GM13976 (cell line): ENCODE results near the gene AKTIP.
A peak's percentile ranks its signal among the peaks of the same experiment; 100 is the strongest.
"Not testable (repeated sequence)": the region's sequence is repeated elsewhere in the genome, so short reads cannot be mapped to it uniquely, and the experiment has no call there.

Experiments used
- DNase-seq: peaks from one replicate; pipeline ENCODE4 v3.0.0; 2012; ENCODE audit warnings: low spot score
- CTCF ChIP-seq: IDR thresholded peaks from 2 replicates; pipeline ENCODE4 v1.5.1; 2012; ENCODE audit warnings: borderline replicate concordance, mild to moderate bottlenecking; ENCODE audit not compliant: insufficient read depth; ENCODE audit errors: extremely low read depth, missing control alignments, control extremely low read depth
- in situ Hi-C: fragments of 300-500 bp; cut with MboI; formaldehyde crosslinking; loops from one replicate; pipeline ENCODE4 v1.12.0; 2022; ENCODE audit warnings: low sequenced_read_pairs, mixed read lengths, inconsistent platforms; ENCODE audit not compliant: unreplicated experiment

The AKTIP gene

DNA sequence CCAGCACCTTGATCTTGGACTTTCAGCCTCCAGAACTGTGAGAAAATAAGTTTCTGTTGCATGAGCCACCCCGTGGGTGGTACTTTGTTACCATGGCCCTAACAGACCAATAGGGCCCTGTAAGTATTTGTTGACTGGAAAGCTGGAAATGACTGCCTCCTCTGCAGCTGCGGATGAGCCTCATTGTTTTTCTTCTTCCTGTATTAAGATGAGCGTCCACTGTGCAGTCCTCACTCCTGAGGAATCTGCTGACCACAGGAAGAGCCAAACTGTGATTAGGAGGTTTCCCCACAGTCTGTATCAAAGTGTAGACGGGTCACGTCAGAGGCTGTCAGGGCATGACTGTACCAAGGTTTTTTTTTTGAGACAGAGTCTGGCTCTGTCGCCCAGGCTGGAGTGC, 12.2 kb upstream of the AKTIP start:
- in situ Hi-C loops, result no loop called here
- no peak for TF ChIP-seq CTCF
- no peak for DNase-seq

DNA sequence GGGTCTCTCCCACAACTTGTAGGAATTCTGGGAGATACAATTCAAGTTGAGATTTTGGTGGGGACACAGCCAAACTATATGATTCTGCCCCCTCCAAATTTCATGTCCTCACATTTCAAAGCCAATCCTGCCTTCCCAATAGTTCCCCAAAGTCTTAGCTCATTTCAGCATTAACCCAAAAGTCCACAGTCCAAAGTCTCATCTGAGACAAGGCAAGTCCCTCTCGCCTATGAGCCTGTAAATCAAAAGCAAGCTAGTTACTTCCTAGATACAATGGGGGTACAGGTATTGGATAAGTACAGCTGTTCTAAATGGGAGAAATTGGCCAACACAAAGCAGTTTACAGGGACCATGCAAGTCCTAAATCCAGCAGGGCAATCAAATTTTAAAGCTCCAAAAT, 9.8 kb upstream of the AKTIP start:
- in situ Hi-C loops, DNase-seq: not testable (repeated sequence)

- no peak for TF ChIP-seq CTCF
- in situ Hi-C loops, result no loop called here
- no peak for DNase-seq
Measured at GRCh38 chr16:53511403-53512280, 8.6 kb upstream of the AKTIP start.

- DNase-seq, result no peak
- TF ChIP-seq CTCF, result no peak
- in situ Hi-C loops, result no loop called here
Measured at GRCh38 chr16:53511084-53511402, 8.0 kb upstream of the AKTIP start.

GRCh38 chr16:53510704-53511070, 7.7 kb upstream of the AKTIP start:
- no peak for DNase-seq
- TF ChIP-seq CTCF, result no peak
- in situ Hi-C loops, result no loop called here

GRCh38 chr16:53509906-53510703, 7.1 kb upstream of the AKTIP start:
- TF ChIP-seq CTCF, result peak; percentile 67
- DNase-seq, result peak; percentile 69
- in situ Hi-C loops, result no loop called here
